Measurements from ENCODE around the gene CHID1.
A peak's percentile ranks its signal among the peaks of the same experiment; 100 is the strongest.

The CHID1 gene

GRCh38 chr11:907668-908067, 2.9 kb downstream of the CHID1 start:
- DNase-seq = no peak

- no peak for DNase-seq
Observed at GRCh38 chr11:905952-906351, 4.7 kb downstream of the CHID1 start.

- DNase-seq = no peak
Observed at GRCh38 chr11:904380-904779, 6.2 kb downstream of the CHID1 start.

GRCh38 chr11:901452-902061, 9.1 kb downstream of the CHID1 start:
- no peak for DNase-seq

GRCh38 chr11:900545-900944, 10.1 kb downstream of the CHID1 start:
- no peak for DNase-seq

GRCh38 chr11:899724-900123, 10.9 kb downstream of the CHID1 start:
- no peak for DNase-seq

GRCh38 chr11:898540-899190, 11.9 kb downstream of the CHID1 start:
- no peak for DNase-seq

GRCh38 chr11:898143-898511, 12.5 kb downstream of the CHID1 start:
- DNase-seq = peak; percentile 66

GRCh38 chr11:897253-898142, 13.1 kb downstream of the CHID1 start:
- no peak for DNase-seq

- no peak for DNase-seq
Observed at GRCh38 chr11:895331-896110, 15.1 kb downstream of the CHID1 start.

GRCh38 chr11:894575-895201, 15.9 kb downstream of the CHID1 start:
- no peak for DNase-seq

GRCh38 chr11:893008-893654, 17.5 kb downstream of the CHID1 start:
- no peak for DNase-seq

- DNase-seq = no peak
Observed at GRCh38 chr11:890794-891540, 19.6 kb downstream of the CHID1 start.

GRCh38 chr11:889687-890475, 20.7 kb downstream of the CHID1 start:
- no peak for DNase-seq

- DNase-seq = no peak
Observed at GRCh38 chr11:889257-889656, 21.4 kb downstream of the CHID1 start.

- DNase-seq = no peak
Observed at GRCh38 chr11:888310-889212, 22.0 kb downstream of the CHID1 start.

GRCh38 chr11:887589-887988, 23.0 kb downstream of the CHID1 start:
- DNase-seq = no peak

GRCh38 chr11:886568-886967, 24.0 kb downstream of the CHID1 start:
- DNase-seq = no peak

- no peak for DNase-seq
Observed at GRCh38 chr11:884578-885070, 26.0 kb downstream of the CHID1 start.

All from 8988T (cell line).